NT2/D1 (cell line): ENCODE results near the gene TIAM2.

Experiments
- DNase-seq: peaks from one replicate; pipeline ENCODE4 v3.0.0-alpha.2; 2011; ENCODE audit warnings: low read depth, low spot score
- H3K27me3 ChIP-seq: 2 replicates; pipeline ENCODE4 v1.6.0; 2011; ENCODE audit warnings: mild to moderate bottlenecking; ENCODE audit not compliant: insufficient read length, insufficient read depth
- H3K36me3 ChIP-seq: 2 replicates; pipeline ENCODE4 v1.6.1; 2011; ENCODE audit warnings: mild to moderate bottlenecking, low read length, mixed read lengths; ENCODE audit not compliant: insufficient read depth, insufficient read length
- H3K4me1 ChIP-seq: 2 replicates; pipeline ENCODE4 v1.5.1; 2011; ENCODE audit not compliant: insufficient read depth, insufficient read length
- H3K4me3 ChIP-seq: 2 replicates; pipeline ENCODE4 v1.5.1; 2011; ENCODE audit warnings: low read depth; ENCODE audit not compliant: insufficient read length
- H3K9ac ChIP-seq: 2 replicates; pipeline ENCODE4 v1.6.0; 2011; ENCODE audit warnings: low read depth; ENCODE audit not compliant: insufficient read length
- H3K9me3 ChIP-seq: 2 replicates; pipeline ENCODE4 v1.5.1; 2011; ENCODE audit warnings: mild to moderate bottlenecking, low read length; ENCODE audit not compliant: insufficient read depth
- SUZ12 ChIP-seq: IDR thresholded peaks from 2 replicates; pipeline ENCODE4 v1.6.1; 2011; ENCODE audit not compliant: insufficient read length, insufficient read depth; ENCODE audit errors: extremely low read depth
- YY1 ChIP-seq: IDR thresholded peaks from 2 replicates; pipeline ENCODE4 v1.6.1; 2011; ENCODE audit not compliant: insufficient read length, insufficient read depth
- ZNF274 ChIP-seq: IDR thresholded peaks from 2 replicates; pipeline ENCODE4 v1.6.1; 2011; ENCODE audit warnings: mild to moderate bottlenecking, low read depth, low read length

The TIAM2 gene

DNA sequence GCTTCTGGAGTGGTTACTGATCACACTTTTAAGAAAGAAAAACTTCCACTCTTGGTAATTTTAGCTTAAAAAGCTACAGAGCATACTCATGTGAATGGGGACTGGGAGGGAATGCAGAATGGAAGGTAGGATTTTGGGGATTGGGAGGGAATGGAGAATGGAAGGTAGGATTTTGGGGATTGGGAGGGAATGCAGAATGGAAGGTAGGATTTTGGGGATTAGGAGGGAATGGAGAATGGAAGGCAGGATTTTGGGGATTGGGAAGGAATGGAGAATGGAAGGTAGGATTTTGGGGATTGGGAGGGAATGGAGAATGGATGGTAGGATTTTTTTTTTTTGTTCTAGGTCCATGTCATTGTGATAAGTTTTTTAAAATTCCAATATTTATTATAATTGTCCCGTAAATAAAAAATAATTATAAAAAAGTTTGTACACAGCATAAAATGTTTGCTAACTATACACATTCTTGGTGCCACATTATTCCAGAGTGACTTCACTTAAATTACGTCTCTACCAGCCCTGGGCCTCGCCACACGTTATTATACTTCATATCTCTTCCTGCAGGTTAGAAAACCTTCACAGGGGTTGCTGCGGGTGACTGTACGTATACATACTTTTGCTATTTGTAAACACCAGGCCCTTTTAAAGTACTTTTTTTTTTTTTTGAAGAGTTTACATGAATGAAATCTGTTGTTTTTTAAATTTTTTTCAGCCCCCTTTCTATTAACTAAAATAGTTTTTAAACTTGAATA, 127.3 kb downstream of the TIAM2 start:
- H3K4me3 ChIP-seq, result peak overlapping the region; percentile 35
- TF ChIP-seq SUZ12 (no peak), ZNF274 (no peak), YY1 (no peak)
- peaks cover 2% of the 10 kb centered on the region for H3K36me3 ChIP-seq
- no peaks in the 10 kb centered on the region for H3K9me3 ChIP-seq
- DNase-seq, result no peak
- H3K9ac ChIP-seq, result peak overlapping the region; percentile 66
- no peaks in the 10 kb centered on the region for H3K27me3 ChIP-seq
- H3K4me1 ChIP-seq, result peaks cover 3% of the 10 kb centered on the region

DNA sequence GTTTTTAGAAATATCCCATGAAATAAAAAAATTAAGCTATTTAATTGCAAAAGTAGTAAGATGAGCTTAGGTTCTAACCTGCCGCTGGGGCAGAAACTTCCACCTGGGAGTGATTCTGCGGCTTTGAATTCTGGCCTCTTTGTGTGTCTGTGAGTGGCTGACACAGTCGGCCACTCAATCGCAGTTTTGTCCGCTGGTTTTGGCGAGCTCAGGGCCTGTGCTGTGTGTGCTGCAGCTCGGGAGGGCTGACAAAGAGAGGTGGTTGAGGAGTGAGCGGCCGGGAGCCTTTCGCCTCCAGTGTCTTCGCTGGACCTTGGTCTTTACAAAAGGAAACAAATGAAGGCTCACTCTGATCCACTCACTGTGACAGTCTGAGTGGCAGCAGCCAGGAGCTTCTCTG, 128.4 kb downstream of the TIAM2 start:
- no peaks in the 10 kb centered on the region for H3K9me3 ChIP-seq
- DNase-seq, result no peak
- H3K4me3 ChIP-seq, result no peak overlapping the region
- no peaks in the 10 kb centered on the region for H3K27me3 ChIP-seq
- peak overlapping the region; percentile 3 for H3K9ac ChIP-seq
- no peak for TF ChIP-seq ZNF274
- TF ChIP-seq SUZ12, result no peak
- TF ChIP-seq YY1, result no peak
- peaks cover 12% of the 10 kb centered on the region for H3K36me3 ChIP-seq
- peaks cover 3% of the 10 kb centered on the region for H3K4me1 ChIP-seq

DNA sequence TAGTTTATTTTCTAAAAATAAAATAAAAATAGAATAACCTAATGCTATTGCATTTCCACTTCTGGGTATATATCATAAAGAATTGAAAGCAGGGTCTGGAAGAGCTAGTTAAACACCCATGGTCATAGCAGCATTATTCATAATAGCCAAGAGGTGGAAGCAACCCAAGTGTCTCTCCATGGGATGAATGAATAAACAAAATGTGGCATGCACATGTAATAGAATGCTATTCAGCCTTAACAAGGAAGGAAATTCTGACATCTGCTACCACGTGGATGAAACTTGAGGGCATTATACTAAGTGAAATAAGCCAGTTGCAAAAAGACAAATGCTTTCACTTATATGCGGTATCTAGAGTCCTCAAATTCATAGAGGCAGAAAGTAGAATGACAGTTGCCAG, 130.8 kb downstream of the TIAM2 start:
- no peak overlapping the region for H3K9ac ChIP-seq
- H3K9me3 ChIP-seq, result no peaks in the 10 kb centered on the region
- H3K36me3 ChIP-seq, result peaks cover 36% of the 10 kb centered on the region
- TF ChIP-seq ZNF274 (no peak), SUZ12 (no peak), YY1 (no peak)
- H3K27me3 ChIP-seq, result no peaks in the 10 kb centered on the region
- peaks cover 3% of the 10 kb centered on the region for H3K4me1 ChIP-seq
- no peak for DNase-seq
- no peak overlapping the region for H3K4me3 ChIP-seq

DNA sequence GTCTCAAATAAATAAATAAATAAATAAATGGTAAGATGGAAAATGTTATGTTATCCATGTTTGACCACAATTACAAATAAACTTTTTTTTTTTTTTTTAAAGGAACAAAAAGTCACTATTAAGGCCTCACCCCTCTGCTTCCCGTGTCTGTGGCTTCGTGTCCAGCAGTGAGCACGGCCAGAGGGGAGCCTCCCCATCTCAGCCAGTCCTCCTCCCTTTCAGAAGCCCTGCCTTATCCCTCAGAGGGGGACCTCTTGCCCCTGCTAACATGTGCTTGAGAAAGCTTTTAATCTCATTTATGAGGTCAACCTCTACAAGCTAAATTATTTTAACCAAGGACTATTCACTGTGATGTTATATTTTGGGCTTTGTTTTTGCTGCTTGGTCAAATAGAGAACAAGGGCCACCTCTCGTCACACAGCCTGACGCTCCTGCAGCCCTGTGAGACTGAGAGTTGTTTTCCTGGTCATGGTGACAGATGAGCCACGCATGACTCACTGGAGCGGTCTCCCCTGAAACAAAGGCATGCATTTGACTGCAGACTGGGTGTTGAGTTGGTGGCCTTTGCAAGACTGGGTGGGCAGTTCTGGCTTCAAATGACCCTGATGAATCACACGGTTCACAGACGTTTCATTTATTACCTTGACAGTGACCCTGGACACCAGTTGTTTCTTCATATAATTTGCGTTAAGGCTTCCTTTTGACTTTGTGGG, 131.8 kb downstream of the TIAM2 start:
- DNase-seq, result no peak
- Histone ChIP-seq H3K4me3 (no peak overlapping the region), H3K9me3 (no peaks in the 10 kb centered on the region), H3K4me1 (no peaks in the 10 kb centered on the region), H3K9ac (no peak overlapping the region), H3K36me3 (peaks cover 40% of the 10 kb centered on the region), H3K27me3 (no peaks in the 10 kb centered on the region)
- TF ChIP-seq SUZ12, result no peak
- TF ChIP-seq YY1, result no peak
- TF ChIP-seq ZNF274, result no peak

DNA sequence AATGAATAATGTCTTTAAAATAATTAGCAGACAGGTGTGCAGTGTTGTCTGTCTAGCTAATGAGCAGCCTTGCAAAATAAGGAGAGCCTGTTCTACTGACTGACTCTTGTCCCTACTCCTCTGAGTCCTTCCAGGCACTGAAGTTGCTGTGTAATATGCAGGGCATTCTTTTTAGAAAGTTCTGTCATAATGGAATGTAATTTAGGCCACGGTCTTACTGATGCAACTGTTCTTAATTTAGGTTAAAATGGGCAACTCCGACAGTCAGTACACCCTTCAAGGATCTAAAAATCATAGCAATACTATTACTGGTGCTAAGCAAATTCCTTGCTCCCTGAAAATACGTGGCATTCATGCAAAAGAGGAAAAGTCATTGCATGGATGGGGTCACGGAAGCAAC, 133.9 kb downstream of the TIAM2 start:
- no peaks in the 10 kb centered on the region for H3K27me3 ChIP-seq
- H3K4me1 ChIP-seq, result no peaks in the 10 kb centered on the region
- no peaks in the 10 kb centered on the region for H3K9me3 ChIP-seq
- DNase-seq, result no peak
- no peak overlapping the region for H3K9ac ChIP-seq
- TF ChIP-seq YY1 (no peak), SUZ12 (no peak), ZNF274 (no peak)
- no peak overlapping the region for H3K4me3 ChIP-seq
- peaks cover 48% of the 10 kb centered on the region for H3K36me3 ChIP-seq

DNA sequence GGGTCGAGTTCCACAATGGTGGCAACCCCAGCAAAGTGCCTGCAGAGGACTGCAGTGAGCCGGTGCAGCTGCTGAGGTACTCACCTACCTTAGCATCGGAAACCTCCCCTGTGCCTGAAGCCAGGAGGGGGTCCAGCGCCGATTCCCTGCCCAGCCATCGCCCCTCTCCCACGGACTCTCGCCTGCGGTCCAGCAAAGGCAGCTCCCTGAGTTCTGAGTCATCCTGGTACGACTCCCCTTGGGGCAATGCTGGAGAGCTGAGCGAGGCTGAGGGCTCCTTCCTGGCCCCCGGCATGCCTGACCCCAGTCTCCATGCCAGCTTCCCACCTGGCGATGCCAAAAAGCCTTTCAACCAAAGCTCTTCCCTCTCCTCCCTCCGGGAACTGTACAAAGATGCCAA, 134.6 kb downstream of the TIAM2 start:
- no peak for DNase-seq
- Histone ChIP-seq H3K9ac (no peak overlapping the region), H3K4me1 (no peaks in the 10 kb centered on the region), H3K27me3 (no peaks in the 10 kb centered on the region), H3K9me3 (no peaks in the 10 kb centered on the region), H3K36me3 (peaks cover 48% of the 10 kb centered on the region), H3K4me3 (no peak overlapping the region)
- no peak for TF ChIP-seq SUZ12
- TF ChIP-seq ZNF274, result no peak
- no peak for TF ChIP-seq YY1

DNA sequence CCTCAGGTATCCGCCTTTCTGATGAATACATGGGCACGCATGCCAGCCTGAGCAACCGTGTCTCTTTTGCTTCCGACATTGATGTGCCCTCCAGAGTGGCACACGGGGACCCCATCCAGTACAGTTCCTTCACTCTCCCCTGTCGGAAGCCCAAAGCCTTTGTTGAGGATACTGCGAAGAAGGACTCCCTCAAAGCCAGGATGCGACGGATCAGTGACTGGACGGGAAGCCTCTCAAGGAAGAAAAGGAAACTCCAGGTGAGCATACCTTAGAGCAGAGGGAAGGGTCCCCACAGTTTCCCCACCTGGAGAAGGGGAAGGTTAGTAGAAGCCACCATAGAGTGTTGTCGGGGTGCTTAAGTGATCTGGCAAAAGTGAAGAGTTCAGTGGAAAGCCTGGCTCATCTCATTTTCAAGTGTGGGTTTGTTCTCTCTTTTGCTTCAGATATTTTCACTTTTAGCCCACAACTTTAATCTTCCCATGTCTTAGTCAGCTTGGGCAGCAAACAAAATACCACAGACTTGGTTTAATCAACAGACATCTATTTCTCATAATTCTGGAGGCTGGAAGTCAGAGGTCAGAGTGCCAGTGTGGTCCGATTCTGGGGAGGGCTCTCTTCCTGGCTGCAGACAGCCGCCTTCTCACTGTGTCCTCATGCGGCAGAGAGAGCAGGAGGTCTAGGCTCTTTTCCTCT, 135.2 kb downstream of the TIAM2 start:
- Histone ChIP-seq H3K4me1 (no peaks in the 10 kb centered on the region), H3K9ac (no peak overlapping the region), H3K27me3 (no peaks in the 10 kb centered on the region), H3K36me3 (peaks cover 48% of the 10 kb centered on the region), H3K4me3 (no peak overlapping the region), H3K9me3 (no peaks in the 10 kb centered on the region)
- no peak for TF ChIP-seq ZNF274
- no peak for TF ChIP-seq YY1
- no peak for TF ChIP-seq SUZ12
- DNase-seq, result no peak
